Measurements from ENCODE around the gene ZBTB17. TPM values are rescaled to one million over a fixed set of nuclear protein-coding genes. Genes with fewer than 3 reads are reported as not detected.

ZBTB17 gene
- total RNA-seq, 1 experiment from 2014 or later, result 44.2 TPM

GRCh38 chr1:15937706-15938168 is 38.2 kb downstream of the ZBTB17 start:
- no peak for ATAC-seq
- DNase-seq, result peak; percentile 18
- Histone ChIP-seq H3K4me1 (ENCODE audit: insufficient read depth, low read length) (0 out of 2 replicates have a peak, but pooled peaks cover 12% of the 10 kb centered on the region), H4K20me1 (ENCODE audit: low read length) (0 out of 2 replicates have a peak, but pooled peaks cover 10% of the 10 kb centered on the region), H3K9ac (ENCODE audit: low read length) (no peak overlapping the region), H3K27me3 (ENCODE audit: low read length) (no peaks in the 10 kb centered on the region), H3K9me3 (ENCODE audit: low read length) (no peaks in the 10 kb centered on the region), H3K36me3 (ENCODE audit: low read depth, low read length) (peaks cover 31% of the 10 kb centered on the region; the same call in 1 of the 2 replicates), H3K4me3 (ENCODE audit: low read length) (no peak overlapping the region), H3K27ac (ENCODE audit: low read length) (no peak overlapping the region), H3K4me2 (ENCODE audit: low read length) (no peak overlapping the region), H3F3A (ENCODE audit: low read length, unreplicated experiment) (no peaks in the 10 kb centered on the region), H3K9me2 (replicated peaks; ENCODE audit: low read length) (no peaks in the 10 kb centered on the region), H2AFZ (ENCODE audit: low read length) (no peak overlapping the region), H3K79me2 (ENCODE audit: low read length) (no peaks in the 10 kb centered on the region)
- BruUV-seq (replicated peaks), result no TSS peak
- ChIA-PET POLR2A (ENCODE audit: unreplicated experiment) (no interaction called here), CTCF (interaction anchor here (0.6 kb wide), 2 partner anchors 122 to 146 kb away, joined by 3 to 7 read pairs; no protein-coding TSS in a partner anchor)
- intact Hi-C loops (cut with micrococcal nuclease), result no loop called here
- TF ChIP-seq EZH2phosphoT487 (IDR thresholded peaks at IDR 0.05; ENCODE audit: borderline replicate concordance, low read length) (no peak), CTCF (conservative IDR thresholded peaks at IDR 0.05; ENCODE audit: low read depth, low read length) (peak; percentile 46)

GRCh38 chr1:15937146-15937545 is 38.8 kb downstream of the ZBTB17 start:
- Histone ChIP-seq H4K20me1 (ENCODE audit: low read length) (0 out of 2 replicates have a peak, but pooled peaks cover 10% of the 10 kb centered on the region), H3K27me3 (ENCODE audit: low read length) (no peaks in the 10 kb centered on the region), H3K4me2 (ENCODE audit: low read length) (no peak overlapping the region), H3K36me3 (ENCODE audit: low read depth, low read length) (peaks cover 28% of the 10 kb centered on the region; the same call in 1 of the 2 replicates), H3F3A (ENCODE audit: low read length, unreplicated experiment) (no peaks in the 10 kb centered on the region), H3K4me1 (ENCODE audit: insufficient read depth, low read length) (0 out of 2 replicates have a peak, but pooled peaks cover 12% of the 10 kb centered on the region), H3K9me2 (replicated peaks; ENCODE audit: low read length) (no peaks in the 10 kb centered on the region), H3K9ac (ENCODE audit: low read length) (no peak overlapping the region), H2AFZ (ENCODE audit: low read length) (no peak overlapping the region), H3K9me3 (ENCODE audit: low read length) (no peaks in the 10 kb centered on the region), H3K79me2 (ENCODE audit: low read length) (no peaks in the 10 kb centered on the region), H3K27ac (ENCODE audit: low read length) (no peak overlapping the region), H3K4me3 (ENCODE audit: low read length) (no peak overlapping the region)
- CTCF ChIA-PET, result interaction anchor here (0.6 kb wide), 1 partner anchor 122 kb away, joined by 3 read pairs; no protein-coding TSS in a partner anchor
- intact Hi-C loops (cut with micrococcal nuclease), result no loop called here
- no peak for DNase-seq
- ATAC-seq, result no peak
- POLR2A ChIA-PET (ENCODE audit: unreplicated experiment), result no interaction called here
- no TSS peak for BruUV-seq (replicated peaks)
- TF ChIP-seq EZH2 (IDR thresholded peaks at IDR 0.05; ENCODE audit: low read length, unreplicated experiment), result no peak
- TF ChIP-seq CTCF (conservative IDR thresholded peaks at IDR 0.05; ENCODE audit: low read depth, low read length), result no peak
- TF ChIP-seq EZH2phosphoT487 (IDR thresholded peaks at IDR 0.05; ENCODE audit: borderline replicate concordance, low read length), result no peak

GRCh38 chr1:15936025-15936424 is 39.9 kb downstream of the ZBTB17 start:
- no peaks in the 10 kb centered on the region for H3K27me3 ChIP-seq (ENCODE audit: low read length)
- peaks cover 27% of the 10 kb centered on the region; the same call in 1 of the 2 replicates for H3K36me3 ChIP-seq (ENCODE audit: low read depth, low read length)
- 0 out of 2 replicates have a peak, but pooled peaks cover 12% of the 10 kb centered on the region for H3K4me1 ChIP-seq (ENCODE audit: insufficient read depth, low read length)
- CTCF ChIA-PET, result no interaction called here
- H3K9ac ChIP-seq (ENCODE audit: low read length), result no peak overlapping the region
- ATAC-seq (no peak), DNase-seq (no peak)
- H3K4me3 ChIP-seq (ENCODE audit: low read length), result no peak overlapping the region
- no peaks in the 10 kb centered on the region for H3F3A ChIP-seq (ENCODE audit: low read length, unreplicated experiment)
- 0 out of 2 replicates have a peak, but pooled peaks cover 10% of the 10 kb centered on the region for H4K20me1 ChIP-seq (ENCODE audit: low read length)
- BruUV-seq (replicated peaks), result no TSS peak
- no peak overlapping the region for H3K27ac ChIP-seq (ENCODE audit: low read length)
- TF ChIP-seq EZH2 (IDR thresholded peaks at IDR 0.05; ENCODE audit: low read length, unreplicated experiment), result no peak
- TF ChIP-seq EZH2phosphoT487 (IDR thresholded peaks at IDR 0.05; ENCODE audit: borderline replicate concordance, low read length), result no peak
- TF ChIP-seq CTCF (conservative IDR thresholded peaks at IDR 0.05; ENCODE audit: low read depth, low read length), result no peak
- no peaks in the 10 kb centered on the region for H3K9me2 ChIP-seq (replicated peaks; ENCODE audit: low read length)
- intact Hi-C loops (cut with micrococcal nuclease), result no loop called here
- H3K4me2 ChIP-seq (ENCODE audit: low read length), result no peak overlapping the region
- no peaks in the 10 kb centered on the region for H3K9me3 ChIP-seq (ENCODE audit: low read length)
- H3K79me2 ChIP-seq (ENCODE audit: low read length), result no peaks in the 10 kb centered on the region
- H2AFZ ChIP-seq (ENCODE audit: low read length), result no peak overlapping the region
- POLR2A ChIA-PET (ENCODE audit: unreplicated experiment), result interaction anchor here (0.7 kb wide), 1 partner anchor 147 kb away, joined by 3 read pairs; no protein-coding TSS in a partner anchor

Measured in PC-3 (cell line).